PC-9 (cell line): ENCODE measurements around the gene CHRD. TPM values are rescaled to one million over a fixed set of nuclear protein-coding genes. Genes with fewer than 3 reads are reported as not detected.

ENCODE experiments used
- BruUV-seq: library from RNA; stranded (reverse); fragments of 400-500 nt; replicated peaks from 2 replicates; lab custom pipeline; 2021; lab: Mats Ljungman, UMichigan
- CTCF ChIA-PET: fragments of 300-600 bp; sonication (Branson Sonifier 250); formaldehyde crosslinking; loops from one replicate; lab custom pipeline; 2022; ENCODE audit warnings: antibody characterized with exemption; lab: Charles Lee
- POLR2A ChIA-PET: fragments of 300-600 bp; sonication (Branson Sonifier 250); formaldehyde crosslinking; loops from one replicate; lab custom pipeline; 2022; ENCODE audit warnings: antibody characterized with exemption; ENCODE audit not compliant: unreplicated experiment; lab: Charles Lee
- DNase-seq, 2 experiments: peaks; one replicate each; pipeline versions ENCODE4 v3.0.0 to v3.0.0-alpha.2; 2015 to 2022; ENCODE audit warnings: mixed read lengths in 1 of 2
- H2AFZ ChIP-seq: fragments of 200-600 bp; sonication (generic); 2 replicates; pipeline ENCODE4 v1.8.1; 2017; ENCODE audit warnings: antibody characterized with exemption
- H3F3A ChIP-seq: fragments of 200-600 bp; sonication (generic); 2 replicates; pipeline ENCODE4 v1.8.1; 2017; ENCODE audit warnings: antibody characterized with exemption, mild to moderate bottlenecking, low read depth; ENCODE audit not compliant: insufficient read depth
- H3K27ac ChIP-seq: fragments of 200-600 bp; sonication (generic); 2 replicates; pipeline ENCODE4 v1.6.1; 2016; ENCODE audit warnings: mixed run types
- H3K27me3 ChIP-seq: fragments of 200-600 bp; sonication (generic); 2 replicates; pipeline ENCODE4 v1.6.1; 2016; ENCODE audit warnings: low read depth, mixed run types; ENCODE audit not compliant: insufficient read depth
- H3K36me3 ChIP-seq: fragments of 200-600 bp; sonication (generic); 2 replicates; pipeline ENCODE4 v1.6.1; 2016; ENCODE audit warnings: low read depth, mixed run types
- H3K4me1 ChIP-seq: fragments of 200-600 bp; sonication (generic); replicated peaks from 2 replicates; pipeline ENCODE4 v1.6.1; 2016; ENCODE audit warnings: mixed run types; ENCODE audit not compliant: insufficient read depth
- H3K4me2 ChIP-seq: fragments of 200-600 bp; sonication (generic); 2 replicates; pipeline ENCODE4 v1.6.1; 2017; ENCODE audit warnings: mixed run types
- H3K4me3 ChIP-seq: fragments of 200-600 bp; sonication (generic); 2 replicates; pipeline ENCODE4 v1.6.1; 2016; ENCODE audit warnings: mixed run types
- H3K79me2 ChIP-seq: fragments of 200-600 bp; sonication (generic); 2 replicates; pipeline ENCODE4 v1.6.1; 2017; ENCODE audit warnings: low read depth, mixed run types
- H3K9me2 ChIP-seq: fragments of 200-600 bp; sonication (generic); 2 replicates; pipeline ENCODE4 v1.8.1; 2017; ENCODE audit warnings: mild to moderate bottlenecking; ENCODE audit not compliant: insufficient read depth
- H3K9me3 ChIP-seq: fragments of 200-600 bp; sonication (generic); 2 replicates; pipeline ENCODE4 v1.8.1; 2016; ENCODE audit warnings: low read depth; ENCODE audit not compliant: insufficient read depth
- H4K20me1 ChIP-seq: fragments of 200-600 bp; sonication (generic); 2 replicates; pipeline ENCODE4 v1.8.1; 2017; ENCODE audit not compliant: insufficient read depth
- CTCF ChIP-seq: fragments of 200-600 bp; sonication (generic); conservative IDR thresholded peaks from 2 replicates; pipeline ENCODE4 v1.6.1; 2017; ENCODE audit warnings: mixed run types, antibody characterized with exemption, mild to moderate bottlenecking, moderate library complexity
- EZH2 ChIP-seq: fragments of 200-600 bp; sonication (generic); IDR thresholded peaks from 2 replicates; pipeline ENCODE4 v1.8.0; 2017; ENCODE audit warnings: antibody characterized with exemption, low read depth
- intact Hi-C: fragments of 100-400 bp; cut with micrococcal nuclease; formaldehyde crosslinking; loops from one replicate; pipeline ENCODE4 v1.10.0; 2022; ENCODE audit not compliant: unreplicated experiment
- total RNA-seq: library from RNA; stranded (reverse); gene quantifications from 2 replicates; pipeline ENCODE4 v1.2.3, GENCODE V29; 2021

Gene CHRD
- total RNA-seq, 1 experiment from 2014 or later = not detected

DNA sequence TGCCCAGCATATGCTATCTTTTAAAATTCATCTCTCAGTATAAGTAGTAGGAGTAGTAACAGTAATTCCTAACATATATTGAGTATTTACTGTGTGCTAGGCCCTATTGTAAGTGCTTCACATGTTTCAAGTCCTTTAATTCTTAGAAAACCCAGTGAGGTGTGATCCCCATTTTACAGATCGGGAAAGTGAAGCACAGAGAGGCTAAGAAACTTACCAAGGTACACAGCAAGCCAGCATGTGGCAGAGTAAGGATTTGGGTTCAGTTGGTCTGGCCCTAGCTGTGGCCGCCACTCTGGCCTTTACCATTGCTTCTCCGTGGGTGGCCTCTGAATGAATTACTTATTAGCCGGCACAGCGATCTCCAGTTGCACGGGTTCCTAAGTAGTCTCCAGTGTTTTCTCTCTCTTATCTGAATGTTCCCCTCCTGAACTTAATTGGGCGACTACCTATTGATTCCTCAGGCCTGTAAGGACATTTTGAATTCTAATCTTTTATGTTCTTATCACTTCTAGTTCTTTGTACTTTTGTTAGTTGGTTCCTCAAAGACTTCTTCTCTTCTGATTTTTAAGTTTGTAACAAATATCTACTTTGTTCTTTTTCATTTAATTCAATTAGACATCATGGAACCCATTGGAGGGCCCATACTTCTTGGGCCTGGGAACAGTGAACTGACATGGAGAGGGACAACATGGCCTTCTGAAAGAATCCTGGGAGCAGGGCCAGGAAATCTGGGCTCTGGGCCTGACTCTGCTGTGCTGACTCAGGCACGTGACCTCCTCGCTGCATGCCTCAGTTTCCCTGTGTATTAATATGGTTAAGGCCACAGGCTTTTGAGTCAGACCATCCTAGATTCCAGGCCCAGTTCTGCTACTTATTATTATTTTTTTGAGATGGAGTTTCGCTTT lies 30.0 kb upstream of the CHRD start:
- H2AFZ ChIP-seq = no peak overlapping the region
- H3F3A ChIP-seq = 0 out of 2 replicates have a peak, but pooled peaks cover 5% of the 10 kb centered on the region
- H4K20me1 ChIP-seq = no peaks in the 10 kb centered on the region
- BruUV-seq = no TSS peak
- H3K27me3 ChIP-seq = no peaks in the 10 kb centered on the region
- DNase-seq = no peak
- intact Hi-C loops = loop anchor here (5.0 kb wide), 1 partner anchor 38 kb away; the partner anchor contains the start of gene EIF4G1
- no peak overlapping the region for H3K4me3 ChIP-seq
- ChIA-PET POLR2A (no interaction called here), CTCF (no interaction called here)
- no peaks in the 10 kb centered on the region for H3K36me3 ChIP-seq
- no peaks in the 10 kb centered on the region for H3K9me2 ChIP-seq
- H3K79me2 ChIP-seq = no peaks in the 10 kb centered on the region
- H3K27ac ChIP-seq = no peak overlapping the region
- peaks cover 3% of the 10 kb centered on the region; the same call in 1 of the 2 replicates for H3K4me1 ChIP-seq
- H3K9me3 ChIP-seq = no peaks in the 10 kb centered on the region
- no peak overlapping the region for H3K4me2 ChIP-seq
- TF ChIP-seq CTCF (no peak), EZH2 (no peak)

DNA sequence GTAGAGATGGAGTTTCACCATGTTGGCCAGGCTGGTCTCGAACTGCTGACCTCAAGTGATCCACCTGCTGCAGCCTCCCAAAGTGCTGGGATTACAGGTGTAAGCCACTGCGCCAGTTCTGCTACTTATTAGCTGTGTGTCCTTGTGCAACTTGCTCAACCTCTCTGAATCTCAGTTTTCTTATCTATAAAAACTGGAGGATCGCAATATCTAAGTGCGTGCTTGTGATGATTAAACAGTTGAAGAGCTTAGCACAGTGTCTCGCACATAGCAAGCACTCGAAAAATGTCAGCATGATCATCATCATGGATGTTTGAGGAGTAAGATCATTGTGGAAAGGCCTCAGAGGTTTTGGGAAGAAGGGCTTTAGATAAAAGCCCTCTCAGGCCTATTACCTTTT lies 29.2 kb upstream of the CHRD start:
- POLR2A ChIA-PET = no interaction called here
- CTCF ChIA-PET = interaction anchor here (1.2 kb wide), 1 partner anchor 11 kb away, joined by 3 read pairs; the partner anchor contains the start of genes CLCN2 and POLR2H
- no peak overlapping the region for H2AFZ ChIP-seq

GRCh38 chr3:184351511-184352148 lies 28.2 kb upstream of the CHRD start:
- Histone ChIP-seq H3K36me3 (no peaks in the 10 kb centered on the region), H3K4me1 (no peaks in the 10 kb centered on the region), H3K4me2 (no peak overlapping the region), H4K20me1 (no peaks in the 10 kb centered on the region), H3F3A (0 out of 2 replicates have a peak, but pooled peaks cover 5% of the 10 kb centered on the region), H3K27me3 (no peaks in the 10 kb centered on the region), H3K27ac (no peak overlapping the region), H3K9me2 (no peaks in the 10 kb centered on the region), H3K9me3 (no peaks in the 10 kb centered on the region), H3K79me2 (no peaks in the 10 kb centered on the region), H2AFZ (no peak overlapping the region), H3K4me3 (no peak overlapping the region)
- no TSS peak for BruUV-seq
- CTCF ChIA-PET = interaction anchor here (0.5 to 1.2 kb wide), 2 partner anchors 10 to 905 kb away, joined by 3 read pairs; partner anchors contain the start of genes CLCN2 and POLR2H
- intact Hi-C loops = no loop called here
- POLR2A ChIA-PET = interaction anchor here (0.6 kb wide), 1 partner anchor 74 kb away, joined by 8 read pairs; no protein-coding TSS in a partner anchor
- TF ChIP-seq EZH2 = no peak
- TF ChIP-seq CTCF = no peak
- no peak for DNase-seq

More for the DNA sequence above, 29.2 kb upstream of the CHRD start:
- Histone ChIP-seq H3K79me2 (no peaks in the 10 kb centered on the region), H4K20me1 (no peaks in the 10 kb centered on the region), H3K9me2 (no peaks in the 10 kb centered on the region), H3K4me2 (no peak overlapping the region), H3K4me1 (peaks cover 3% of the 10 kb centered on the region; the same call in 1 of the 2 replicates), H3K36me3 (no peaks in the 10 kb centered on the region), H3K27ac (no peak overlapping the region), H3K4me3 (no peak overlapping the region), H3K27me3 (no peaks in the 10 kb centered on the region), H3K9me3 (no peaks in the 10 kb centered on the region), H3F3A (0 out of 2 replicates have a peak, but pooled peaks cover 5% of the 10 kb centered on the region)
- peak in 1 of 2 experiments; percentile 25 for DNase-seq
- intact Hi-C loops = no loop called here
- no TSS peak for BruUV-seq
- no peak for TF ChIP-seq EZH2
